Hepatocyte (in vitro differentiated cells): ENCODE data around the gene GMDS. TPM values are rescaled to one million over a fixed set of nuclear protein-coding genes. Genes with fewer than 3 reads are reported as not detected.

Source experiments
- DNase-seq: peaks from one replicate; pipeline ENCODE4 v3.0.0-alpha.2; 2016; ENCODE audit warnings: low spot score
- H2AFZ ChIP-seq: fragments of 200-600 bp; sonication (generic); 2 replicates; pipeline ENCODE4 v1.6.0; 2016; ENCODE audit warnings: antibody characterized with exemption, mild to moderate bottlenecking
- H3K27ac ChIP-seq: fragments of 200-600 bp; sonication (generic); 2 replicates; pipeline ENCODE4 v1.5.1; 2016; ENCODE audit warnings: mild to moderate bottlenecking
- H3K27me3 ChIP-seq: fragments of 200-600 bp; sonication (generic); 2 replicates; pipeline ENCODE4 v1.6.1; 2016
- H3K36me3 ChIP-seq: fragments of 200-600 bp; sonication (generic); replicated peaks from 2 replicates; pipeline ENCODE4 v1.5.1; 2016; ENCODE audit warnings: low read depth; ENCODE audit not compliant: insufficient read depth
- H3K4me1 ChIP-seq: fragments of 200-600 bp; sonication (generic); 2 replicates; pipeline ENCODE4 v1.5.1; 2016; ENCODE audit warnings: mild to moderate bottlenecking, moderate library complexity; ENCODE audit not compliant: insufficient read depth
- H3K4me2 ChIP-seq: fragments of 200-600 bp; sonication (generic); 2 replicates; pipeline ENCODE4 v1.6.0; 2016
- H3K4me3 ChIP-seq: fragments of 200-600 bp; sonication (generic); 2 replicates; pipeline ENCODE4 v1.5.1; 2016; ENCODE audit warnings: mild to moderate bottlenecking
- H3K79me2 ChIP-seq: fragments of 200-600 bp; sonication (generic); 2 replicates; pipeline ENCODE4 v1.6.0; 2017; ENCODE audit warnings: mild to moderate bottlenecking
- H3K9me2 ChIP-seq: fragments of 200-600 bp; sonication (generic); replicated peaks from 2 replicates; pipeline ENCODE4 v1.6.0; 2017; ENCODE audit warnings: mild to moderate bottlenecking; ENCODE audit not compliant: insufficient read depth
- H3K9me3 ChIP-seq: fragments of 200-600 bp; sonication (generic); 2 replicates; pipeline ENCODE4 v1.5.1; 2016; ENCODE audit warnings: low read depth, mild to moderate bottlenecking
- H4K20me1 ChIP-seq: fragments of 200-600 bp; sonication (generic); 2 replicates; pipeline ENCODE4 v1.6.0; 2016; ENCODE audit warnings: mild to moderate bottlenecking; ENCODE audit not compliant: insufficient read depth, poor library complexity, severe bottlenecking
- EZH2 ChIP-seq: fragments of 200-600 bp; sonication (generic); IDR thresholded peaks from 2 replicates; pipeline ENCODE4 v1.6.1; 2016; ENCODE audit warnings: antibody characterized with exemption, mild to moderate bottlenecking, borderline replicate concordance
- EZH2phosphoT487 ChIP-seq: fragments of 200-600 bp; sonication (generic); IDR thresholded peaks from one replicate; pipeline ENCODE4 v1.6.1; 2018; ENCODE audit warnings: antibody characterized with exemption, mild to moderate bottlenecking, low read depth, moderate library complexity; ENCODE audit not compliant: unreplicated experiment, severe bottlenecking
- WGBS: methylation state at CpG from one replicate; pipeline ENCODE4 v1.1.6; 2016; ENCODE audit warnings: low lambda C conversion rate; ENCODE audit errors: missing lambda C conversion rate; 5-methylcytosine and 5-hydroxymethylcytosine counted together
- polyA plus RNA-seq: library from polyadenylated mRNA; unstranded; fragments of >200 nt; fragmentation: Nextera tagmentation; extraction: Ambion mirVana; gene quantifications from 2 replicates; pipeline ENCODE4 v1.2.1, GENCODE V29; 2016
- total RNA-seq: library from RNA; depleted of rRNA; stranded (reverse); fragments of >200 nt; gene quantifications from 2 replicates; pipeline ENCODE4 v1.2.3, GENCODE V29; 2014
- TF ChIP-seq, protein P1 (sequence below): fragments of 200-600 bp; sonication (generic); IDR thresholded peaks from 2 replicates; pipeline ENCODE4 v1.5.1; 2016; ENCODE audit warnings: antibody characterized with exemption, mild to moderate bottlenecking; ENCODE audit not compliant: poor library complexity

Gene GMDS
- total and polyA plus RNA-seq, 2 experiments from 2014 or later = 20.7 to 32.6 TPM

DNA sequence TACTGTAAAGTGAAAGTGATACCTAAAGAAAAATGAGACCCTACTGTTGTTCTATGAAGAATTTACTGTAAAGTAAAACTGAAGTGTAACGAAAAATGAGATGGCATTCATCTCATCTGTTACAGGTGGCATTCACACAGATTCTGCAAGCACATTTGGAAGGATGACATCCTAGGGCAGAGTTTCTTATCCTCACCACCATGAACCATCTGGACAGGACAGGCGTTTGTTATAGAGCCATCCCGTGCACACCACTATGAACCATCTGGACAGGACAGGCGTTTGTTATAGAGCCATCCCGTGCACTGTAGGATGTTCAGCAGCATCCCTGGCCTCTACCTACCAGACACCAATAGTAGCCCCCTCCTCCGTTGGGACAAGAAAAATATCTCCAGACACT is 294.8 kb downstream of the GMDS start:
- TF ChIP-seq EZH2phosphoT487 (no peak), EZH2 (no peak)
- TF ChIP-seq, protein P1, sequence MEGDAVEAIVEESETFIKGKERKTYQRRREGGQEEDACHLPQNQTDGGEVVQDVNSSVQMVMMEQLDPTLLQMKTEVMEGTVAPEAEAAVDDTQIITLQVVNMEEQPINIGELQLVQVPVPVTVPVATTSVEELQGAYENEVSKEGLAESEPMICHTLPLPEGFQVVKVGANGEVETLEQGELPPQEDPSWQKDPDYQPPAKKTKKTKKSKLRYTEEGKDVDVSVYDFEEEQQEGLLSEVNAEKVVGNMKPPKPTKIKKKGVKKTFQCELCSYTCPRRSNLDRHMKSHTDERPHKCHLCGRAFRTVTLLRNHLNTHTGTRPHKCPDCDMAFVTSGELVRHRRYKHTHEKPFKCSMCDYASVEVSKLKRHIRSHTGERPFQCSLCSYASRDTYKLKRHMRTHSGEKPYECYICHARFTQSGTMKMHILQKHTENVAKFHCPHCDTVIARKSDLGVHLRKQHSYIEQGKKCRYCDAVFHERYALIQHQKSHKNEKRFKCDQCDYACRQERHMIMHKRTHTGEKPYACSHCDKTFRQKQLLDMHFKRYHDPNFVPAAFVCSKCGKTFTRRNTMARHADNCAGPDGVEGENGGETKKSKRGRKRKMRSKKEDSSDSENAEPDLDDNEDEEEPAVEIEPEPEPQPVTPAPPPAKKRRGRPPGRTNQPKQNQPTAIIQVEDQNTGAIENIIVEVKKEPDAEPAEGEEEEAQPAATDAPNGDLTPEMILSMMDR = no peak

DNA sequence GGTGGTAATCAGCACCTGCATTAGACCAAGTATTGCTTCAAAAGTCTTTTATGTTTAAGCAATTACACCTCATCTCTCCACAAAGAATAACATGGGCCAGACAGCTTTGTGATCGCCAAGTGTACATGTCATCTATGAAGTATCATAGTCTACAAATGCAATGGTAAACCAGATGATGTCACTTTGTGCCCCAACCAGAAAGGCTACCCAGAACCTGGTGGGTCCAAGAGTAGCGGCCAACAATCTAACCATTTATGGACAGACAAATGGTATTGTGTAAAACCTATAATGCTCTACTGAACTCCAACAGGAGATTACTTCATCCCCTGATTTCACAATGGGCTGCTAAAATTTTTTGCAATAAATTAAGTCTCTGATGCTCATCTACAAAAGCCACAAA is 295.9 kb downstream of the GMDS start:
- Histone ChIP-seq H3K79me2 (no peaks in the 10 kb centered on the region), H4K20me1 (no peaks in the 10 kb centered on the region), H3K36me3 (no peaks in the 10 kb centered on the region), H3K4me1 (no peaks in the 10 kb centered on the region), H3K4me2 (no peak overlapping the region), H3K9me2 (no peaks in the 10 kb centered on the region), H2AFZ (no peak overlapping the region), H3K9me3 (no peaks in the 10 kb centered on the region), H3K27me3 (no peaks in the 10 kb centered on the region), H3K4me3 (no peak overlapping the region), H3K27ac (no peak overlapping the region)
- no peak for DNase-seq
- WGBS = 95% methylated on average over 2 of the region's 2 CpGs
- TF ChIP-seq EZH2 (no peak), EZH2phosphoT487 (no peak)
- TF ChIP-seq, protein P1 = no peak

More for the DNA sequence above, 294.8 kb downstream of the GMDS start:
- DNase-seq = no peak
- H3K4me2 ChIP-seq = no peak overlapping the region
- H3K36me3 ChIP-seq = no peaks in the 10 kb centered on the region
- no peaks in the 10 kb centered on the region for H3K9me3 ChIP-seq
- no peaks in the 10 kb centered on the region for H3K27me3 ChIP-seq
- H3K27ac ChIP-seq = no peak overlapping the region
- no peak overlapping the region for H2AFZ ChIP-seq
- no peaks in the 10 kb centered on the region for H3K79me2 ChIP-seq
- no peaks in the 10 kb centered on the region for H3K9me2 ChIP-seq
- no peaks in the 10 kb centered on the region for H4K20me1 ChIP-seq
- no peak overlapping the region for H3K4me3 ChIP-seq
- no peaks in the 10 kb centered on the region for H3K4me1 ChIP-seq
- 87% methylated on average over 6 of the region's 6 CpGs for WGBS

DNA sequence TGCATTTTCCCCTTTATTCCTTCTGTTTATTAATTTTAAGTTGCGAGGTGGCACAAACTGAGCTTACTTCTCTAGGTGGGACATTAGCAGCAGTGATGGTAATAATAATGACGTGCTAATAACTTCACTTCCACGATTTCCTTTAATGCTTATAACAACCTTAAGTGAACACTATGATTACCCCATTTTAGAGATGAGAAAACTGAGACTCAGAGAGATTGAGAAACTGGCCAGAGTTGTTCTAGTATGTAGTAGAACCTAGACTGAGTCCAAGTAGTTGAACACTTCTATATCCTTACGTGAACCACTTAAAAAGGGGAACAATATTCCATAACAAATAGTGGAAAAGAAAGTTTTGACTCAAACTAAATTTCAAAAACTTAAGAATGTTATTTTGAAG is 297.5 kb downstream of the GMDS start:
- WGBS = 96% methylated on average over 4 of the region's 4 CpGs
- no peak overlapping the region for H3K4me3 ChIP-seq
- no peaks in the 10 kb centered on the region for H3K4me1 ChIP-seq
- no peaks in the 10 kb centered on the region for H3K9me3 ChIP-seq
- H3K27me3 ChIP-seq = no peaks in the 10 kb centered on the region
- H3K4me2 ChIP-seq = no peak overlapping the region
- H3K79me2 ChIP-seq = no peaks in the 10 kb centered on the region
- no peak overlapping the region for H3K27ac ChIP-seq
- TF ChIP-seq EZH2 (no peak), EZH2phosphoT487 (no peak)
- TF ChIP-seq, protein P1 = no peak
- H4K20me1 ChIP-seq = no peaks in the 10 kb centered on the region
- no peak overlapping the region for H2AFZ ChIP-seq
- H3K9me2 ChIP-seq = no peaks in the 10 kb centered on the region
- no peaks in the 10 kb centered on the region for H3K36me3 ChIP-seq
- DNase-seq = no peak

DNA sequence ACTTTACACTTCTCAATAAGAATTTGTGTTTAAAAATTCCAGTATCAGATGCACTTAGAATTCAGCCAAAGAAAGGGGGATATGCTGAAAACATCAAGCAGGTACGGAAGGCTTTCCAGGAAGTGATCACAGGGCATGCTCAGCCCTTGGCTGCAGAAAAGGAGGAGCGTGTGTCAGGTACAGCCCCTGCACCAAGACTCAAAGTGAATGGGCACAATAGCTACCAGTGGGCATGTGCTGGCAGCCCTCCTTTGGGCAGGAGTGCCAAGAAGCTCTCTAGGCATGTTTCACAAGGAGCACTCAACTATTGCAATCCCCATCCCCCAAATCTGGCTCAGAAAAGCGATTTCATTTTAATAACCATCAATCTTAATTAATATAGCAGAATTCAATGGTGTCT is 298.8 kb downstream of the GMDS start:
- Histone ChIP-seq H3K9me3 (no peaks in the 10 kb centered on the region), H3K9me2 (no peaks in the 10 kb centered on the region), H3K79me2 (no peaks in the 10 kb centered on the region), H3K4me3 (no peak overlapping the region), H3K27ac (no peak overlapping the region), H3K4me1 (no peaks in the 10 kb centered on the region), H4K20me1 (no peaks in the 10 kb centered on the region), H3K4me2 (no peak overlapping the region), H2AFZ (no peak overlapping the region), H3K27me3 (no peaks in the 10 kb centered on the region), H3K36me3 (no peaks in the 10 kb centered on the region)
- 100% methylated on average over 3 of the region's 3 CpGs for WGBS
- TF ChIP-seq EZH2 = no peak
- no peak for TF ChIP-seq EZH2phosphoT487
- TF ChIP-seq, protein P1 = no peak
- no peak for DNase-seq
